GM21515 (cell line): ENCODE results near the gene QPRT.
A peak's percentile ranks its signal among the peaks of the same experiment; 100 is the strongest.
"Not testable (repeated sequence)": the region's sequence is repeated elsewhere in the genome, so short reads cannot be mapped to it uniquely, and the experiment has no call there.

ENCODE experiments used
- ATAC-seq: cut with Tn5 transposase; IDR thresholded peaks from one replicate; pipeline ENCODE4 v1.9.1; 2021; ENCODE audit not compliant: unreplicated experiment

Gene QPRT

GRCh38 chr16:29714396-29714795 lies 35.4 kb downstream of the QPRT start:
- ATAC-seq, result no peak

GRCh38 chr16:29714972-29715371 lies 36.0 kb downstream of the QPRT start:
- no peak for ATAC-seq

- no peak for ATAC-seq
These were observed 38.1 kb downstream of the QPRT start for GRCh38 chr16:29717113-29717512.

GRCh38 chr16:29719063-29719462 lies 40.1 kb downstream of the QPRT start:
- ATAC-seq, result no peak

- no peak for ATAC-seq
These were observed 41.7 kb downstream of the QPRT start for GRCh38 chr16:29720703-29721102.

- not testable (repeated sequence) for ATAC-seq
These were observed 42.3 kb downstream of the QPRT start for GRCh38 chr16:29721167-29721879.

- ATAC-seq, result no peak
These were observed 47.9 kb downstream of the QPRT start for GRCh38 chr16:29726845-29727377.

GRCh38 chr16:29727452-29727851 lies 48.5 kb downstream of the QPRT start:
- no peak for ATAC-seq

GRCh38 chr16:29729116-29729521 lies 50.1 kb downstream of the QPRT start:
- no peak for ATAC-seq

GRCh38 chr16:29730649-29731048 lies 51.7 kb downstream of the QPRT start:
- no peak for ATAC-seq

- peak; percentile 55 for ATAC-seq
These were observed 53.0 kb downstream of the QPRT start for GRCh38 chr16:29731768-29732601.

- ATAC-seq, result no peak
These were observed 55.8 kb downstream of the QPRT start for GRCh38 chr16:29734786-29735185.

- ATAC-seq, result no peak
These were observed 57.1 kb downstream of the QPRT start for GRCh38 chr16:29736112-29736511.

- no peak for ATAC-seq
These were observed 57.8 kb downstream of the QPRT start for GRCh38 chr16:29736764-29737163.

- no peak for ATAC-seq
These were observed 58.7 kb downstream of the QPRT start for GRCh38 chr16:29737713-29738112.

- no peak for ATAC-seq
These were observed 59.5 kb downstream of the QPRT start for GRCh38 chr16:29738514-29738913.

GRCh38 chr16:29739927-29740629 lies 61.1 kb downstream of the QPRT start:
- ATAC-seq, result not testable (repeated sequence)

- ATAC-seq, result not testable (repeated sequence)
These were observed 61.6 kb downstream of the QPRT start for GRCh38 chr16:29740630-29741015.

GRCh38 chr16:29742683-29743275 lies 63.8 kb downstream of the QPRT start:
- ATAC-seq, result no peak

- ATAC-seq, result no peak
These were observed 64.5 kb downstream of the QPRT start for GRCh38 chr16:29743475-29743826.
